ENCODE measurements around the gene NAA16. TPM values are rescaled to one million over a fixed set of nuclear protein-coding genes. Genes with fewer than 3 reads are reported as not detected.

The NAA16 gene
- total and polyA plus RNA-seq, 9 of the 15 experiments (the other 6 are each of a cell fraction or from before 2014, with no cell fraction given) = 3.7 to 18.2 (median 12.0) TPM

GRCh38 chr13:41317243-41317642, 6.2 kb downstream of the NAA16 start:
- no peaks in the 10 kb centered on the region for H3K9me3 ChIP-seq (replicated peaks; ENCODE audit: control insufficient read depth, insufficient read depth, low read depth, low read length)
- peaks cover 79% of the 10 kb centered on the region for H3K79me2 ChIP-seq (ENCODE audit: control insufficient read depth, insufficient read depth, low read length)
- intact Hi-C loops (cut with micrococcal nuclease) (no loop called here), in situ Hi-C loops (cut with MboI) (no loop called here)
- H3K27me3 ChIP-seq (ENCODE audit: control insufficient read depth in 2 of 2, insufficient read depth in 2 of 2, low read length in 2 of 2) = no peaks in the 10 kb centered on the region
- H3K9me1 ChIP-seq (ENCODE audit: control insufficient read depth, insufficient read depth, low read length) = no peaks in the 10 kb centered on the region
- ChIA-PET POLR2A (no interaction called here), CTCF (ENCODE audit: low intra/inter-chr PET ratio) (no interaction called here)
- no peak for TF ChIP-seq CCAR2 (IDR thresholded peaks at IDR 0.05; ENCODE audit: low read depth, low read length)
- TF ChIP-seq ZNF316 (IDR thresholded peaks at IDR 0.05) = 0 out of 2 replicates have a peak, but pooled peaks have one; percentile 7
- no peak for TF ChIP-seq CAMTA2 (CRISPR knock-in tag; conservative IDR thresholded peaks at IDR 0.05)
- TF ChIP-seq ZNF77 (CRISPR knock-in tag; IDR thresholded peaks at IDR 0.05) = no peak
- TF ChIP-seq FOXA3 (CRISPR knock-in tag; conservative IDR thresholded peaks at IDR 0.05 in 1 of 2, IDR thresholded peaks at IDR 0.05 in 1 of 2) = no peak
- no peak for TF ChIP-seq GABPA (tag; conservative IDR thresholded peaks at IDR 0.05; ENCODE audit: low read depth)
- TF ChIP-seq ZBTB40 (IDR thresholded peaks at IDR 0.05) = peak; percentile 72
- TF ChIP-seq ZBTB40 (CRISPR knock-in tag; IDR thresholded peaks at IDR 0.05) = no peak
- TF ChIP-seq POLR2A (conservative IDR thresholded peaks at IDR 0.05) = no peak
- TF ChIP-seq ETV5 (CRISPR knock-in tag; IDR thresholded peaks at IDR 0.05; ENCODE audit: low read depth) = no peak
- TF ChIP-seq L3MBTL2 (IDR thresholded peaks at IDR 0.05) = no peak
- TF ChIP-seq MTF1 (CRISPR knock-in tag; IDR thresholded peaks at IDR 0.05; ENCODE audit: borderline replicate concordance) = no peak
- no peak overlapping the region for H3K4me2 ChIP-seq (ENCODE audit: insufficient read depth, low read length)
- no peaks in the 10 kb centered on the region for H4K20me1 ChIP-seq (replicated peaks; ENCODE audit: control insufficient read depth, insufficient read depth, low read length)
- no peak overlapping the region for H3K9ac ChIP-seq (ENCODE audit: insufficient read depth in 1 of 2, low read depth in 2 of 2, low read length in 2 of 2)
- FAIRE-seq = no peak
- no peak overlapping the region for H2AFZ ChIP-seq (ENCODE audit: low read depth, low read length)
- no peak for DNase-seq (ENCODE audit: extremely low read depth in 1 of 4, low spot score in 3 of 4)
- WGBS (ENCODE audit: insufficient coverage, low coverage, missing lambda C conversion rate) = 67% methylated on average over 1 of the region's 1 CpG
- ATAC-seq = no peak
- peaks cover 37% of the 10 kb centered on the region; the same call in 2 of the 3 replicates for H3K36me3 ChIP-seq (ENCODE audit: control insufficient read depth, insufficient read depth, low read length)
- no TSS peak for BruUV-seq (replicated peaks)
- H3K4me3 ChIP-seq = no peak overlapping the region
- peaks cover 0 to 7% of the 10 kb centered on the region in 2 experiments; a peak in 3 of 5 replicates for H3K4me1 ChIP-seq (replicated peaks in 1 of 2; ENCODE audit: control insufficient read depth in 2 of 2, insufficient read depth in 2 of 2, low read length in 2 of 2)
- no peak overlapping the region for H3K27ac ChIP-seq (ENCODE audit: extremely low read depth, low read depth, low read length)
